Measurements from ENCODE around the gene CFAP43. TPM values are rescaled to one million over a fixed set of nuclear protein-coding genes. Genes with fewer than 3 reads are reported as not detected.

CFAP43 gene
- total and polyA plus RNA-seq, 9 of the 15 experiments (the other 6 are each of a cell fraction or from before 2014, with no cell fraction given), result 0.07 to 0.86 (median 0.11) TPM; not detected in 1

DNA sequence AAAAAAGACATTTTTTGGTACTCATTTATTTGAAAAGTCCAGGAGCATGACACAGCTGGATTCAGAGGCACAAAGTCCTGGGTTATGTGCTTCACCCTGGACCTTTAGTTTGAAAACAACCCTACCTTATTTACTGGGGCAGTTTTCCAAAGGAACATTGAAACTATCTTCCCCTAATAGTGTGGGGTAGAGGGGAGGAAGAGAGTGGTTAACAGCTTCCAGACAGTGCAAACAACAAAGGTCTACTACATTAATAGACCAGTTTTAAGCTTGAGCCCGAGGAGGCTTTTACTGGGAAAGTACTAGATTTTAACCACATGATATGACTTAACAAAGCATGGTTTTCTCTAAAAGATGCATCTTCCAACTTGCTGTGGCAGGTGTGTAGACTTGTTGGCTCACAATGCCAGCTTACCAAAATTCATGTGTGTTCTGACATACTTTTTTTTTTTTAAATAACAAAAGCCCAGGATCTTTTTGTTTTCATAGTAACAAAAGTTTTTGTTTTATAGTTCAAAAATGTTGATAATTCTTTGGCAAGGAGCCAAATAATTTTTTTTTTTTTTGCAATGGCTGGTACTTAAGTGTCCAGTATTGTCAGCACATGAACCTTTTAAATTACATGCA is 24.3 kb upstream of the CFAP43 start (continued):
- TF ChIP-seq, protein P1, sequence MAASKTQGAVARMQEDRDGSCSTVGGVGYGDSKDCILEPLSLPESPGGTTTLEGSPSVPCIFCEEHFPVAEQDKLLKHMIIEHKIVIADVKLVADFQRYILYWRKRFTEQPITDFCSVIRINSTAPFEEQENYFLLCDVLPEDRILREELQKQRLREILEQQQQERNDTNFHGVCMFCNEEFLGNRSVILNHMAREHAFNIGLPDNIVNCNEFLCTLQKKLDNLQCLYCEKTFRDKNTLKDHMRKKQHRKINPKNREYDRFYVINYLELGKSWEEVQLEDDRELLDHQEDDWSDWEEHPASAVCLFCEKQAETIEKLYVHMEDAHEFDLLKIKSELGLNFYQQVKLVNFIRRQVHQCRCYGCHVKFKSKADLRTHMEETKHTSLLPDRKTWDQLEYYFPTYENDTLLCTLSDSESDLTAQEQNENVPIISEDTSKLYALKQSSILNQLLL (CRISPR knock-in tag; IDR thresholded peaks at IDR 0.05; ENCODE audit: borderline replicate concordance), result no peak
- TF ChIP-seq POLR2B (IDR thresholded peaks at IDR 0.05; ENCODE audit: low read depth, partially characterized antibody) (no peak), ZNF143 (CRISPR knock-in tag; IDR thresholded peaks at IDR 0.05) (no peak), YBX1 (IDR thresholded peaks at IDR 0.05) (no peak), RAD51 (IDR thresholded peaks at IDR 0.05; ENCODE audit: borderline replicate concordance, low read depth) (no peak), KLF16 (IDR thresholded peaks at IDR 0.05) (no peak)
- TF ChIP-seq, protein P2, sequence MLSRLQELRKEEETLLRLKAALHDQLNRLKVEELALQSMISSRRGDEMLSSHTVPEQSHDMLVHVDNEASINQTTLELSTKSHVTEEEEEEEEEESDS (CRISPR knock-in tag; IDR thresholded peaks at IDR 0.05), result no peak

DNA sequence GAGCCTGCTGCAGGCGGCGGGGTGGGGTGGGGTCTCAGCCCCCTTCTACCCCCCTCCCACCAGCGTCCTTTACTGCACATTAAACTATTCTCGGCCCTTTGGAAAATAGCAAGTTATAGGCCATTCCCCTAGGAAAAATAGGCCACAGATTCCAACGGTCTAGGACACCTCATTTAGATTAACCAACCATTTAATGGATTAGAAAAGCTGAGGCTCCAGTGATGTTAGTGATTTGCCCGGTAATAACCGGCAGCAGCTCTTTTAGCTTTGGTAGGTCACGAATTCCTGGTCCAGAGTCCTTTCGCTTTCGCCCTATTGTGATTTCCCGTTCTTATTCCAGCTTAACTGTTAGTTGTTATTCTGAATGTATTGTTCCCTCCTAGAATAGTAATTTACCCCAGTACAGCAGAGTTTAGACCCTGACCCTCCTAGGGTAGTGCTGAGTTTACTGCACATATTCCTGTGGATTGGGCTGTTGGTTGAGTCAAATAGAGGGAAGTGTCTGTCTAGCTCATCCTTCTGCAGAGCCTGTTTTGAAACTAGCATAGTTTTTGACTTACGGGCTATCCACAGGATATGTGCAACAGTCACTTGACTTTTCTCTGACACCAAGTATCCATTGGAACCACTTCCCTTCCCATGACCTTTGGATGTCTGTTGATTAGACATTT is 23.3 kb upstream of the CFAP43 start:
- in situ Hi-C loops (cut with MboI), result no loop called here
- TF ChIP-seq SPI1 (IDR thresholded peaks at IDR 0.05; ENCODE audit: borderline replicate concordance, low read depth, low read length), result peak; percentile 52; the same call in 1 of the 2 replicates
- no peak for TF ChIP-seq PURB (CRISPR knock-in tag; IDR thresholded peaks at IDR 0.05; ENCODE audit: low read depth)
- no peak for TF ChIP-seq SIN3A (IDR thresholded peaks at IDR 0.05; ENCODE audit: borderline replicate concordance in 2 of 2, control insufficient read depth in 1 of 2, low read depth in 2 of 2, low read length in 2 of 2)
- TF ChIP-seq CHD1 (IDR thresholded peaks at IDR 0.05; ENCODE audit: low read length), result peak; percentile 18
- WGBS (ENCODE audit: insufficient coverage, low coverage, missing lambda C conversion rate), result 1% methylated on average over 11 of the region's 12 CpGs
- H3K9ac ChIP-seq (ENCODE audit: insufficient read depth in 1 of 2, low read depth in 2 of 2, low read length in 2 of 2), result peak overlapping the region; percentile 84 to 96
- no peaks in the 10 kb centered on the region; the same call in 1 of the 2 replicates for H3K9me3 ChIP-seq (replicated peaks; ENCODE audit: control insufficient read depth, insufficient read depth, low read depth, low read length)
- peak; percentile 55 for ATAC-seq
- POLR2A ChIA-PET, result interaction anchor here (0.8 to 1.3 kb wide), 3 partner anchors 8 to 133 kb away, joined by 3 to 4 read pairs (median 4); partner anchors contain the start of gene SFR1
- BruUV-seq (replicated peaks), result no TSS peak
- peak overlapping the region; percentile 74 for H3K27ac ChIP-seq (ENCODE audit: extremely low read depth, low read depth, low read length)
- intact Hi-C loops (cut with micrococcal nuclease), result no loop called here
- peak overlapping the region; percentile 91; the same call in 1 of the 2 replicates for H2AFZ ChIP-seq (ENCODE audit: low read depth, low read length)
- peak overlapping the region; percentile 86 for H3K4me2 ChIP-seq (ENCODE audit: insufficient read depth, low read length)
- H3K36me3 ChIP-seq (ENCODE audit: control insufficient read depth, insufficient read depth, low read length), result peaks cover 46% of the 10 kb centered on the region
- H3K79me2 ChIP-seq (ENCODE audit: control insufficient read depth, insufficient read depth, low read length), result peaks cover 60% of the 10 kb centered on the region
- peaks cover 17 to 47% of the 10 kb centered on the region in 2 experiments; a peak in 4 of 5 replicates for H3K4me1 ChIP-seq (replicated peaks in 1 of 2; ENCODE audit: control insufficient read depth in 2 of 2, insufficient read depth in 2 of 2, low read length in 2 of 2)
- CTCF ChIA-PET (ENCODE audit: low intra/inter-chr PET ratio), result no interaction called here
- no peak for FAIRE-seq
- DNase-seq (ENCODE audit: extremely low read depth in 1 of 4, low spot score in 3 of 4), result peak in 1 of 4 experiments; percentile 35
- no peaks in the 10 kb centered on the region for H3K9me1 ChIP-seq (ENCODE audit: control insufficient read depth, insufficient read depth, low read length)
- H3K4me3 ChIP-seq, result peak overlapping the region; percentile 93
- H4K20me1 ChIP-seq (replicated peaks; ENCODE audit: control insufficient read depth, insufficient read depth, low read length), result no peaks in the 10 kb centered on the region
- no peaks in the 10 kb centered on the region for H3K27me3 ChIP-seq (ENCODE audit: control insufficient read depth in 2 of 2, insufficient read depth in 2 of 2, low read length in 2 of 2)
